HG03354 (cell line): Measurements from ENCODE around the gene ELANE.

Experiments used
- ATAC-seq: cut with Tn5 transposase; IDR thresholded peaks from one replicate; pipeline ENCODE4 v1.9.1; 2021; ENCODE audit warnings: mild to moderate bottlenecking; ENCODE audit not compliant: unreplicated experiment, poor library complexity, severe bottlenecking

Gene ELANE

DNA sequence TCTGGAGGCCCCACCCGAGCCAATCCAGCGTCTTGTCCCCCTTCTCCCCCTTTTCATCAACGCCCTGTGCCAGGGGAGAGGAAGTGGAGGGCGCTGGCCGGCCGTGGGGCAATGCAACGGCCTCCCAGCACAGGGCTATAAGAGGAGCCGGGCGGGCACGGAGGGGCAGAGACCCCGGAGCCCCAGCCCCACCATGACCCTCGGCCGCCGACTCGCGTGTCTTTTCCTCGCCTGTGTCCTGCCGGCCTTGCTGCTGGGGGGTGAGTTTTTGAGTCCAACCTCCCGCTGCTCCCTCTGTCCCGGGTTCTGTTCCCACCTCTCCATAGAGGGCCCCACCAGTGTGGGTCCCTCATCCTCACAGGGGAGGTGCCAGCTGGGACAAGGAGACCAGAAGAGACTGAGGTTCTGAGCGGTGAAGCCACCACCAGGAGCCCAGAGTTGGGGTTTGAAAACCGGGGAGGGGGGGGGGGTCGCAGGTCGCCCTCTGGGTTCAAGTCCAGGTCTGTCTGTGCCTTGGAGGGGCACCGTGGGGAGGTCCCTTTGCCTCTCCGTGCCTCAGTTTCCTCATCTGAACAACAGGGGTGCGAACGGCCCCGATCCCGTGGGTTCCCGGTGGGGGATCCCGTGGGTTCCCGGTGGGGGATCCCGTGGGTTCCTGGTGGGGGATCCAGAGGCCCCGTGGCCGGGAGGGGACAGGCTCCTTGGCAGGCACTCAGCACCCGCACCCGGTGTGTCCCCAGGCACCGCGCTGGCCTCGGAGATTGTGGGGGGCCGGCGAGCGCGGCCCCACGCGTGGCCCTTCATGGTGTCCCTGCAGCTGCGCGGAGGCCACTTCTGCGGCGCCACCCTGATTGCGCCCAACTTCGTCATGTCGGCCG, at the start of gene ELANE:
ELANE (plus strand) TSS at position 168 of the 878 bp plus-strand sequence; CDS start at position 194, 26 bp downstream.
- ATAC-seq = no peak

DNA sequence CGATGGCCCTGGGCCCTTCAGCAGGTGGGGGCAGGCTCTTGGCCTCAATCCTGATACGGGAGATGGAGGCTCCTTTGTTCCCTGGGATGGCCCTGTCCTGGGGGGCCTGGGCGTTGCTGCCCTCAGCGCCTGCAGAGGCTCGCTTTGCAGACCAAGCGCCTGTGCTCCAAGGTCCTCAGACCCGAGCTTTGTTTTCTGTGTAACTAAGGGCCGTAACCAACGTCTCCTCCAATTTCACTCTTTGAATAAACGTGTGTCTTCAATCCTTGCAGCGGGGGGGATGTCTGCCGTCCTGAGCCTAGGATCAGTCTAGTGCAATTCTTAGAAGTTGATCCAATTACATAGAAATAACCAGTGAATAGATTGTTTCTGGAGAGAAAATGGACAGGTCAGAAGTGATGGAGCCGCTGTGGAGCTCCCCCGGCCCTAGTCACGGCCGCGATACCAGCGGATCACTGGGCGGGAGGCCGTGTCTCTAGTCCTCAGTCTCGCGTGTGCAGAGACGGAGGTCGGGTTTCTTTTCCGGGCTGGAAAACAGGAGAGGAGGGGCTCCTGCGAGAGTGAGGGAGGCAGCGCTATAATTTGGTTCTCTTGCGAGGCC, 49.5 kb upstream of the ELANE start:
- no peak for ATAC-seq

DNA sequence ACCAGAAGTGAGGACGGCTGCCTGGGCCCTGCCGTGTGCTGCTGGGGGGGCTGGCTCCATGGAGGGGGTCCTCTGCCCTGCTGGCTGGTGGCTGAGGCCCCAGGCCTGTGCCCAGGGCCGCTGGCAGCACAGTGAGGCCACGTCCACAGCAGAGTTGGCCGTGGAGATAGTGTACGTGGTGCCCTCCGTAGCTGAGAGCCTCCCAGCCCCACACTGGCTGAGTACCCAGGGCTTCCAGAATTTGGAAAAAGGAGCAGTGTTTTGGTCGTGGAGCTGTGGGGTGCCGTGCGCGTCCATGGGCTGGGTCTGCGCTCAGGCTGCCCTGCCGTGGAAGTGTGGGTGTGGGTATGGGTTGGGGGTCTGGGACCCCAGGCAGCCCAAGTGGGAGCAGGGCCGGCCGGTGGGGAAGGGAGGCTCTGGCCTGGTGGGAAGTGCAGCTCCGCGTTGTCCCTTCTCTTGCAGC, 49.0 kb upstream of the ELANE start:
- ATAC-seq = no peak

DNA sequence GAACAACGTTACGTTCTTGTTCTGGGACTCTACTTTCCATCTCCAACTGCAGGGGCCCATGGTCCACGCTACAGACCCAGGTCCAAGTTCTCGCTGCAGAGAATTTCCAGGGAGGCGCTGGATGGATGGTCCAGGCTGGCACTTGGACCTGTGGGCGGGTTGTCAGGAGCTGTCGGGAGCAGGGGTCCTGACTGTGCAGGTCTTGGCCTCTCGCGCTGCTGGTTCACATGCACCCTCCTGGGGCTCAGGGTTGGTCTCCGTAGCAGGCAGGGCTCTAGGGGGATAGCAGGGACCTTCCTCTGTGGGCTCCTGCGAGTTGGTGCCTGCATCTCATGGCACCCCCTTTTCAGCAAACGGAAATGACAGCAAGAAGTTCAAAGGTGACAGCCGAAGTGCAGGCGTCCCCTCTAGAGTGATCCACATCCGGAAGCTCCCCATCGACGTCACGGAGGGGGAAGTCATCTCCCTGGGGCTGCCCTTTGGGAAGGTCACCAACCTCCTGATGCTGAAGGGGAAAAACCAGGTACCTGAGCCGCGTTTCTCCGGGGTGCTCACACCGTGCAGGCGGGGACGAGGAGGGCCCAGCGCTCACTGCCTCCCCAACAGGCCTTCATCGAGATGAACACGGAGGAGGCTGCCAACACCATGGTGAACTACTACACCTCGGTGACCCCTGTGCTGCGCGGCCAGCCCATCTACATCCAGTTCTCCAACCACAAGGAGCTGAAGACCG, 48.3 kb upstream of the ELANE start:
- ATAC-seq = no peak

DNA sequence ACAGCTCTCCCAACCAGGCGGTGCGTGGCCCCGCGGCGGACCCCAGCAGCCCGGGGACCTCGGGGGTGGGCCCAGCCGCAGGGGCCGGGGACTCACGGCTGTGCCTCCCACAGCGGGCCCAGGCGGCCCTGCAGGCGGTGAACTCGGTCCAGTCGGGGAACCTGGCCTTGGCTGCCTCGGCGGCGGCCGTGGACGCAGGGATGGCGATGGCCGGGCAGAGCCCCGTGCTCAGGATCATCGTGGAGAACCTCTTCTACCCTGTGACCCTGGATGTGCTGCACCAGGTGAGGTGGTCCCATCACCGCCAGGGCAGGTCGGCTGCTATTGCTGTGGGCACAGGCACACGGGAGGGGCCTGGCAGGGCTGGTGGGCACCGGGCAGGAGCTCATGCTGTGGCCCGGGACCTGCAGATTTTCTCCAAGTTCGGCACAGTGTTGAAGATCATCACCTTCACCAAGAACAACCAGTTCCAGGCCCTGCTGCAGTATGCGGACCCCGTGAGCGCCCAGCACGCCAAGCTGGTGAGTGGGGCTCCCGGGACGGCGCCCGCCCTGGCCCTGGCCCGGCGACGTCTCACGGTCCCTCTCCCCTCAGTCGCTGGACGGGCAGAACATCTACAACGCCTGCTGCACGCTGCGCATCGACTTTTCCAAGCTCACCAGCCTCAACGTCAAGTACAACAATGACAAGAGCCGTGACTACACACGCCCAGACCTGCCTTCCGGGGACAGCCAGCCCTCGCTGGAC, 47.5 kb upstream of the ELANE start:
- no peak for ATAC-seq

DNA sequence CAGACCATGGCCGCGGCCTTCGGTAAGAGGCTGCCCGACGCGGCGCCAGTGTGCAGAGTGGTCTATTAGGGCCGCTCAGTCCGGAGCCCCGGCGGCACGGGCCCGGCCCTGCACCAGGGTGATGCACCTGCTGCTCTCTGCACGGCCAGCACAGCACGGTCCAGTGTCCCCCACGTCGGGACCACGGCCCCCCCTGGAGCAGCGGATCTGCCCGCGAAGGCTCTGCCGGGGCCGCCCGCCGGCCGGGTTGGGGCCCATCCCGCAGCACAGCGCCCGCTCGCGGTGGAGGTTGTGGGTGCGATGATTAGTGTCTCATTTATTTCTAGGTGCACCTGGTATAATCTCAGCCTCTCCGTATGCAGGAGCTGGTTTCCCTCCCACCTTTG, 46.9 kb upstream of the ELANE start:
- no peak for ATAC-seq

- no peak for ATAC-seq
Observed at GRCh38 chr19:805600-806550, 46.2 kb upstream of the ELANE start.

DNA sequence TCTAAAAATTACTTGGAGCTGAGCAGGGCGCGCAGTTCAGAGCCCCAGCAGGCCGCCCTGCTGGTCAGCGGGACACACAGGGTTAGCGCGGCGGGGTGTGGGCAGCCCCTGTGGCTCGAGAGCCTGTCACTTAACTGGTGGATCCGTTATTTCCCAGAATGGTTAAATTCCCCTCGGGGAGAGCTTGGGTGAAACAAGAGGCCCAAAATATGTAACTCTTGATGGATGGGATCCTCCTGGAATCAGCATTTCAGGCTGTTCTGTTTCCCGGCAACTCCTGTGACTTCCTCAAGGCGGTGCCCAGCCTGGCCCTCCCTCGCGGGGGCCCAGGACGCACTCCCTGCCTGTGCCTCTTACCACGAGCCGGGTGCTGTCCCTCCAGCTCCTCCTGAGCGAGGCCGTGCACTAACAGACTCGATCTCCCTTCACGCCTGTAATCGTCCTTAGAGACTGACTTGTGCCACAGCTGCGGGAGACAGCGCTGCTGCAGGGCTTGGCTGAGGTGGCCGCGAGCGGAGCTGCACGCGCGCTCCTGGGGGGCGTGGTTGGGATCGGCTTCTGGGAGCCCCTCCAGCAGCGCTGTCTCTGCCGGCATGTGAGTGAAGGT, 45.2 kb upstream of the ELANE start:
- no peak for ATAC-seq

GRCh38 chr19:807627-808422, 44.3 kb upstream of the ELANE start:
- ATAC-seq = no peak

DNA sequence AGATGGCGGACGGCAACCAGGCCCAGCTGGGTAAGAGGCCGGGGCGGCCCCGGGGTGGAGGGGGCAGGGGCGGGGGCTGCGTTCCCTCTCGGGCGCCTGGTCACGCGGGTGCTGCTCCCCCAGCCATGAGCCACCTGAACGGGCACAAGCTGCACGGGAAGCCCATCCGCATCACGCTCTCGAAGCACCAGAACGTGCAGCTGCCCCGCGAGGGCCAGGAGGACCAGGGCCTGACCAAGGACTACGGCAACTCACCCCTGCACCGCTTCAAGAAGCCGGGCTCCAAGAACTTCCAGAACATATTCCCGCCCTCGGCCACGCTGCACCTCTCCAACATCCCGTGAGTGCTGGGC, 43.7 kb upstream of the ELANE start:
- no peak for ATAC-seq

GRCh38 chr19:810077-810855, 41.8 kb upstream of the ELANE start:
- no peak for ATAC-seq

DNA sequence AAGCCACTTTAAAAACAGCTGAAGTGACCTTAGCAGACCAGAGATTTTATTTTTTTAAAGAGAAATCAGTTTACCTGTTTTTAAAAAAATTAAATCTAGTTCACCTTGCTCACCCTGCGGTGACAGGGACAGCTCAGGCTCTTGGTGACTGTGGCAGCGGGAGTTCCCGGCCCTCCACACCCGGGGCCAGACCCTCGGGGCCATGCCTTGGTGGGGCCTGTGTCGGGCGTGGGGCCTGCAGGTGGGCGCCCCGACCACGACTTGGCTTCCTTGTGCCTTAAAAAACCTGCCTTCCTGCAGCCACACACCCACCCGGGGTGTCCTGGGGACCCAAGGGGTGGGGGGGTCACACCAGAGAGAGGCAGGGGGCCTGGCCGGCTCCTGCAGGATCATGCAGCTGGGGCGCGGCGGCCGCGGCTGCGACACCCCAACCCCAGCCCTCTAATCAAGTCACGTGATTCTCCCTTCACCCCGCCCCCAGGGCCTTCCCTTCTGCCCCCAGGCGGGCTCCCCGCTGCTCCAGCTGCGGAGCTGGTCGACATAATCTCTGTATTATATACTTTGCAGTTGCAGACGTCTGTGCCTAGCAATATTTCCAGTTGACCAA, 41.1 kb upstream of the ELANE start:
- no peak for ATAC-seq

DNA sequence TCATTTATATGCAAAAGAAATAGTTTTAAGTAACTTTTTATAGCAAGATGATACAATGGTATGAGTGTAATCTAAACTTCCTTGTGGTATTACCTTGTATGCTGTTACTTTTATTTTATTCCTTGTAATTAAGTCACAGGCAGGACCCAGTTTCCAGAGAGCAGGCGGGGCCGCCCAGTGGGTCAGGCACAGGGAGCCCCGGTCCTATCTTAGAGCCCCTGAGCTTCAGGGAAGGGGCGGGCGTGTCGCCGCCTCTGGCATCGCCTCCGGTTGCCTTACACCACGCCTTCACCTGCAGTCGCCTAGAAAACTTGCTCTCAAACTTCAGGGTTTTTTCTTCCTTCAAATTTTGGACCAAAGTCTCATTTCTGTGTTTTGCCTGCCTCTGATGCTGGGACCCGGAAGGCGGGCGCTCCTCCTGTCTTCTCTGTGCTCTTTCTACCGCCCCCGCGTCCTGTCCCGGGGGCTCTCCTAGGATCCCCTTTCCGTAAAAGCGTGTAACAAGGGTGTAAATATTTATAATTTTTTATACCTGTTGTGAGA, 40.5 kb upstream of the ELANE start:
- no peak for ATAC-seq

- no peak for ATAC-seq
Observed at GRCh38 chr19:812049-812746, 39.9 kb upstream of the ELANE start.

GRCh38 chr19:812747-813218, 39.3 kb upstream of the ELANE start:
- ATAC-seq = no peak
